Activated CD8-positive, alpha-beta memory T cell treated with anti-CD3 and anti-CD28 coated beads, Interleukin-2, amount 50 U/mL, for 1 hour (primary cell): Measurements from ENCODE around the gene BTK.
"Not testable (repeated sequence)": the region's sequence is repeated elsewhere in the genome, so short reads cannot be mapped to it uniquely, and the experiment has no call there.

Experiments
- DNase-seq: peaks from one replicate; pipeline ENCODE4 v3.0.0-alpha.2; 2020; ENCODE audit errors: extremely low read depth

The BTK gene

DNA sequence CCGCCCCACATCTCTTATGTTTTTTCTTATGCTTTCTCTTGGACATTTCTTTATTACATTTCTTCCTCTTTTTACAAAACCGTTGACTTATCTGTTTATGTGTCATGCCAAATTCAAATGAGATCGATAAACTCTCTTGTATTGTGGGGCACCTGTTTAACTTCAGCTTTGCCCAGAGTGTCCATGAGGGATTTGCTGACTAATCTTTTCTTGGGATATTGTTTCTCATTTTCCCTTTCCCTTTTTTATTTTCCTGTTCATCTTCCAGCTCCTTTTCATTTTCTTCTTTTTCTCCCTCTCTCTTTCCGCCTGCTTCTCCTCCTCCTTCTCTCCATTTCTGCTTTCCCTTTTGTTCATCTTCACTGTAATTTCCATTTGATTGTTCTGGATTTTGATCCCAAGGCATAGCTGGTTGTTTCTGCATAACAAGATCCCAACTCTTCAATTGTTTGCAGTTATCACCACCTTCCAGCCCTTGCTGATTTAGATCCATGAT lies 48.2 kb downstream of the BTK start:
- DNase-seq: no peak

DNA sequence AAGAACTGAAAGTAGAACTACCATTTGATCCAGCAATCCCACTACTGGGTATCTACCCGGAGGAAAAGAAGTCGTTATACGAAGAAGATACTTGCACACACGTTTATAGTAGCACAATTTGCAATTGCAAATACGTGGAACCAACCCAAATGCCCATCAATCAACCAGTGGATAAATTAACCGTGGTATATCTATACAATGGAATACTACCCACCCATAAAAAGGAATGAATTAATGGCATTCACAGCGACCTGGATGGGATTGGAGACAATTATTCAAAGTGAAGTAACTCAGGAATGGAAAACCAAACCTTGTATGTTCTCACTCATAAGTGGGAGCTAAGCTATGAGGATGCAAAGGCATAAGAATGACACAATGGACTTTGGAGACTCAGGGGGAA lies 51.7 kb downstream of the BTK start:
- DNase-seq: not testable (repeated sequence)

DNA sequence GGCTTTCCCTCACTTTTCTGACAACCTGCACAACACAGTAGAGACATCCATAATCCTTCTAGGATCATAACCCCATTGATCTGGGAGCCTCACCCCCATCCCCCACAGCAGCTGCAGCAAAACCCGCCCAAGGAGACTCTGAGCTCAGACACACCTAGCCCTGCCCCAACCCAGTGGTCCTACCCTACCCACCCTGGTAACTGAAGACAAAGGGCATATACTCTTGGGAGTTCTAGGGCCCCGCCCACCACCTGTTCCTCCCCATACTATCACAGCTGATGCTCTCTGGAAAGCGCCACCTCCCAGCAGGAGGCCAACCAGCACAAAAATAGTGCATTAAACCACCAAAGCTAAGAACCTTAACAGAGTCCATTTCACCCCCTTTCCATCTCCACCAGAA lies 59.4 kb downstream of the BTK start:
- DNase-seq: not testable (repeated sequence)

DNA sequence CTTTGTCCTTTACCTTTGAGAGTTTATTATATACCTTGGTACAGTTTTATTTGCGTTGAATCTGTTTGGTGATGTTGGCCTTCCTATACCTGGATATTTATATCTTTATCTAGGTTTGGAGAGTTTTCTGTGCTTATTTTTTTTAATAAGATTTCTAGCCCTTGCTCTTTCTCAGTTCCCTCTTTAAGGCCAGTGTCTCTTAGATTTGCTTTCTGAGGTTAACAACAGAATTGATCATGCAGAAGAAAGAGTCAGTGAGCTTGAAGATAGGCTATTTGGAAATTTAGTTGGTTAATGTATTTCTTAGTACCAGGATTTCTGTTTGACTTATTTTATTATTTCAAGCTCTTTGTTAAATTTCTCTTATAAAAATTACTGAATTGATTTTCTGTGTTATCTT lies 82.2 kb downstream of the BTK start:
- DNase-seq: no peak
